GM18873 (cell line): ENCODE measurements around the gene ZMIZ2.
"Not testable (repeated sequence)": the region's sequence is repeated elsewhere in the genome, so short reads cannot be mapped to it uniquely, and the experiment has no call there.

Source experiments
- ATAC-seq: cut with Tn5 transposase; IDR thresholded peaks from one replicate; pipeline ENCODE4 v1.9.1; 2021; ENCODE audit warnings: mild to moderate bottlenecking, moderate library complexity, moderate number of reproducible peaks; ENCODE audit not compliant: unreplicated experiment, low FRiP score

Gene ZMIZ2

GRCh38 chr7:44796504-44797328 lies 48.1 kb downstream of the ZMIZ2 start, which contains the start of gene PPIA:
PPIA (plus strand) TSS chr7:44796681; CDS start chr7:44796725, 44 bp downstream.
- ATAC-seq, result peak; percentile 81

- ATAC-seq, result peak; percentile 25
Observed at GRCh38 chr7:44797329-44798258, 48.9 kb downstream of the ZMIZ2 start.

GRCh38 chr7:44798649-44799305 lies 50.1 kb downstream of the ZMIZ2 start:
- no peak for ATAC-seq

- ATAC-seq, result no peak
Observed at GRCh38 chr7:44799939-44800338, 51.3 kb downstream of the ZMIZ2 start.

GRCh38 chr7:44801890-44802289 lies 53.2 kb downstream of the ZMIZ2 start:
- ATAC-seq, result no peak

- no peak for ATAC-seq
Observed at GRCh38 chr7:44802418-44803025, 53.9 kb downstream of the ZMIZ2 start.

GRCh38 chr7:44803828-44804519 lies 55.3 kb downstream of the ZMIZ2 start:
- not testable (repeated sequence) for ATAC-seq

GRCh38 chr7:44805950-44806349 lies 57.3 kb downstream of the ZMIZ2 start:
- ATAC-seq, result no peak

GRCh38 chr7:44808914-44809393 lies 60.3 kb downstream of the ZMIZ2 start:
- no peak for ATAC-seq

- ATAC-seq, result no peak
Observed at GRCh38 chr7:44811093-44811492, 62.4 kb downstream of the ZMIZ2 start.

GRCh38 chr7:44811571-44811970 lies 62.9 kb downstream of the ZMIZ2 start:
- no peak for ATAC-seq

GRCh38 chr7:44814919-44815318 lies 66.3 kb downstream of the ZMIZ2 start:
- no peak for ATAC-seq

GRCh38 chr7:44819292-44819691 lies 70.6 kb downstream of the ZMIZ2 start:
- no peak for ATAC-seq
